NOMO-1 treated with dmso at 0.1 percent for 144 hours (cell line): ENCODE results near the gene FAT1.
"Not testable (repeated sequence)": the region's sequence is repeated elsewhere in the genome, so short reads cannot be mapped to it uniquely, and the experiment has no call there.

Experiments used
- DNase-seq: peaks from one replicate; lab custom pipeline; 2025; ENCODE audit not compliant: unreplicated experiment; lab: John Stamatoyannopoulos, UW

FAT1 gene

DNA sequence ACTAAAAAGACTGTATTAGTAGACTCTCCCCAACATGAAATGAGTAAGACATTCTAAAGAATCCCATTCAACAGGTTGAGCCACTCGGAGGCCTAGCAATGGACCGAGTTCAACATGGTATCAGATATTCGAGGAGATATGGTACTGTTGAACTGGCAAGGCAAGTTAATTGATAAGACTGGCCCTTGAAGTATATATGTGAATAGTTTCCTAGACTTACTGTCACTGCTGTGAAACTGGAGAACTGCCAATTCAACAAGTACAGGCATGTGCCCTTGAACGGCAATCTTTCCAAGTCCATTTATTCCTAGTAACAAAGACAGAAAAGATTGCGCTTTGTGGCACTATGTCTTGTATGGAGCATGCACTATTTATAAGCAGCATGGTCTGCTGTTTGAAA lies 24.4 kb downstream of the FAT1 start:
- DNase-seq: no peak

DNA sequence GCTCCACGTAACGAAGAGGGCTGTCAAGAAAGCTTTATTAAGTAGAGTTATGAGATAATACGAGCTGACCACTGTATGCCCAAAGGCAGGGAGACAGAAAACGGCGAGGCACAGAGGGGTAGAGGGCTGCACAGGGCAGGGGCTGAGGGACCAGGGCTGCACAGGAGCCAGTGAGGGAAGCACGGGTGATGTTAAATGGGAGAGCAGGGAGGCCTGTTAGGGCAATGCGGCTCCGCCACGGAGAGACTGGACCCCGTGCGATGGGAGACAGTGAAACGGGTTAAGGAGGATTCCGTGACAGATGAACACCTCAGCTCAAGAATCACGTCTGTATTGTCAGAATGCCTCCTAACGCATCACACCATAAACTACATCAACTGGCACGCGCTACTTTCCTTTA lies 25.1 kb downstream of the FAT1 start:
- no peak for DNase-seq

DNA sequence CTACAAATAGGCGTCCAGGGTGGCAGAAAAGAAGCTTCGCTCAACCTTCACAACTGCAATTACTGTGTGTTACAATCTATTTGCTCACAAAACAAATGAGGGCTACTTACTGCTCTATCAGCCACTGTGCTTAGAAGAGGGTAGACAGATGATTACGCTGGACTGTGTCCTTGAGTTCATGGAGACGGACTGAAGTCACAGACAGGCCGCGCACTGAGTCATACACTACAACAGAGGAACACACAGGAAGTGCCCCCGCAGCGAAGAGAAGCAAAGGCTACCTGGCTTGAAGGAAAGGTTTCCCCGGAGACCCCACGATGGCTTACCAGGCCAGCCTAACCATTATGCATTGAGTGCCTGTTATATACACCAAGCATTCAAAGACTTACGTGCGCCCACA lies 25.6 kb downstream of the FAT1 start:
- no peak for DNase-seq

DNA sequence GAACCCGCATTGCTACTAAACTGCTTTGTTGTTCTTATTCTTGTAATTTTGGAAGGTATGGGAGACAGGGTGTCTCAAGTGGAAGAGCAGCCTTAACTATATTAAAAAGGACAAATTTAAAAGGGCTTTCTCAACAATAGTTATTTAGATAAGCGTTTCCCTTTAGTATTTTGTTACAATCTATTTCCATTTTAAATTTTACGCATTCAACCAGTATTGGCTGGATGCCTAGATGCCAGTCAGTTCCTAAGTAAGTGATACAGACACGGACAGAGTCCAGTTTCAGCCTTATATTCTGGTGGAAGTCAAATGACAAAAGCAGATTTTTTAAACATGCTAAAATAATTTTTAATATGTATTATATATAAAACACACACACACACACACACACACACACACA lies 28.3 kb downstream of the FAT1 start:
- no peak for DNase-seq

DNA sequence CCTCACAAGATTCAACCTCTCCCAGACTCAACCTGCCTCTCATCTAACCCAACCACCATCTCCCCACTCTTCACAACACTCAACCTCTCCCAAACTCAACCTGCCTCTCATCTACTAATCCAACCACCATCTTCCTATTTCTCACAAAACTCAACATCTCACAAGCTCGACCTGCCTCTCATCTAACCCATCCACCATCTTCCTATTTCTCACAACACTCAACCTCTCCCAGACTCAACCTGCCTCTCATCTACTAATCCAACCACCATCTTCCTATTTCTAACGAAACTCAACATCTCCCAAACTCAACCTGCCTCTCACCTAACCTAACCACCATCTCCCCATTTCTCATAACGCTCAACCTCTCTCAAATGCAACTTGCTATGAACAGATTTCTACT lies 29.8 kb downstream of the FAT1 start:
- DNase-seq: no peak

DNA sequence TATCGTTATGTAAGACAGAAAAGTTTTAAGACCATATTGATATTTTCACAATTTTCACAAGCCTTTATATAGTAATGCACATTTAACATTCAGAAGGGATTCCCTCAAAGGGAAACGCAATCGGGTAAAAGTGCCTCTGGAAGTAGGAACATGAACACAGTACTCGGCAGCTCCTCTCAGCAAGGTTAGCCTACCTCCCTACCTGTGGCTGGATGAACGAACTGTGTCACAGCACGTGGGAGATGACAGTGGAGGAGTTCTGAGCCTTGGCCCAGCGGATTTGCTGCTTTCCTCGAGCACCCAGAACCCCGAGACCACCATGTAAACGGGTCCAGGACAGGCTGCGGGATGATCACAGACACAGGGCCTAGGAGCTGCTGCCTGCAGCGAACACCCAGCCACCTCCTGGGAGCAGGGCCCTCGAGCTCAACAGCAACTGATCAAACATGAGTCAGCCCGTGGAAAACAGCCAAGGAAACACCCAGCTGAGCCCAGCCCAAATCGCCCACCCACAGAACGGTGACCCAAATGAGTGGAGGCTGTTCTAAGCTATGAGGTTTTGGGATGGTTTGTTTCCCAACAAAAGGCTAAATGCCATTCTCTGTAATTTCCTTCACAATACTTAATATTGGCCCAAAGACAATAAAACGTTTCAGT lies 30.4 kb downstream of the FAT1 start:
- DNase-seq: no peak

DNA sequence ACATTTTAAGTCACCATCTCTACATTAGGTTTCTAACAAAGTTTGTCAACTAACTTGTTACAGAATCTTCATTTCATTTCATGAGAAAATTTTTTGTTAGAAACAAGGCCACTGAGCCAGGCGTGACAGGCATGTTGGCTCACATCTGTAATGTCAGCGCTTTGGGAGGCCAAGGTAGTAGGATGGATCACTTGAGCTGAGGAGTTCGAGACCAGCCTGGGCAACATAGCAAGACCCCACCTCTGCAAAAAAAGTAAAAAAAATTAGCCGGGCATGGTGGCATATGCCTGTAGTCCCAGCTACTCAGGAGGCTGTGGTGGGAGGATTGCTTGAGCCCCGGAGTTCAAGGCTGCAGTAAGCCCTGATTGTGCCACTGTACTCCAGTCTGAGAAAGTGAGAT lies 32.3 kb downstream of the FAT1 start:
- no peak for DNase-seq

DNA sequence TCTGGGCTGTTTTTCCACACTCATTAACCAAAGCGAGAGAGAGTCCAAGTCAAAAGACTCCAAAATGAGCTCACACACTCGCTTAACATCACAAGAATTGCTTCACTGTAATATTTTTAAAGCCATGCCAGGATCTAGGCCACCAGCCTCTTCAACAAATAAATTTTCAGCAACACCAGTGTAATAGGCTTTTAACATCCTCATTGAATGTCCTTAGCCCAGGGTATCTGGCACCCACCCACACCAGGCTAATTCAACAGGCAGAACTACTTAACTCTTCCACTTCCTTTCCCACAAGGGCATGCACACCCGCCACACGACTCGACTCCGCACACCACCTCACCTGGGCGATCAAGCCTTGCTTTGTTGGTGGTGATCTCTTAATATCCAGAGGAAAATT lies 34.2 kb downstream of the FAT1 start:
- DNase-seq: no peak

DNA sequence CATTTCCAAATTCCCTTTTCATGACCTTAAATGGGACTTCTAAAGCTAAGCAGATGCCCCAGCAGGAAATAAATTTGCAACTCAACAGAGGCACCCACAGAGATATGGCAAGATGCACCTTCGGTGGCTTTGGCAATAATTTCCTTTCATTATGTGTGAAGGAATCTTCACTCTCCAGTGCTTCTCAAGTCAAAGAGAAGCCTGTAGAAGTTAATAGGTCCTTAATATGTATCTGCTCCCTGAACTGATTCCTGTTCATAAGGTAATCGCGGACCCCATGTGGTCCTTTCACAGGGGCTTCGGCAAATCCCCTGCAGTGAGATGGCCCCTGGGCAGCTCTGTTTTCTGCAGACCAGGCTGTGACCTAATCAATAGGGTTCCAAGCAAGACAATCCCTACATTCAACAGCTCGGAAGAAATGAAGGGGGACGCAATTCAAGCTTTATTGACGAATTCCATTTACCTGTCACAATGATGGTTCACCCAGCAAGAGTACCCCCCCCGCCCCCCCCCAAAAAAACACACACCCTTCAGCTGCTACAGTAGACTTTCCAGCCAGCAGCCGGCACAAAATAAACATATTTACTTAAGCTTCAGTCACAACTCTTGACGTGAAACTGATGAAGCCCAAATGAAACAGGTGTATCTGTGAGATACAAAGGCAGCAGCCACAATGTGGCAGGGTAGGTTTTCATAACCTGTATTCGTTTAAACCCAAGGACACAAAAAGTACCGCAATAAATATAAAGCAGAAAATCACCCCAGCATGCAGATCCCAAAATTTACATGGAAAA lies 35.3 kb downstream of the FAT1 start:
- DNase-seq: no peak

DNA sequence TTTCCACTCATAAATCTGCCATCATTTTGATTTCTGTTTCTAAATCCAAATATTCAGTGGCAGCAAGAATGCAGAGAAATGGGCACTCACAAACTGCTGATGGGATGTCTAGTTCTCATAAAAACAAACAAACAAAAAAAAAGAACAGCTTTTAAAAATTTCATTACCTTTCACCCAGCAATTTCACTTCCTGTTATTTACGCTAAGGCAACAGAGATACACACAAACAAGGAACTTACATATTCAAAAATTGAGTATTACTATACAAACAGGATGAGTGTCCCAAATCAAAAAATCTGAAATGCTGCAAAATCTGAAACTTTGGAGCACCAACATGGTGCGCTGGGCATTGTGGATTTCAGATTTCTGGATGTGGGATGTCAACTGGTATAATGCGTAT lies 36.4 kb downstream of the FAT1 start:
- DNase-seq: no peak

DNA sequence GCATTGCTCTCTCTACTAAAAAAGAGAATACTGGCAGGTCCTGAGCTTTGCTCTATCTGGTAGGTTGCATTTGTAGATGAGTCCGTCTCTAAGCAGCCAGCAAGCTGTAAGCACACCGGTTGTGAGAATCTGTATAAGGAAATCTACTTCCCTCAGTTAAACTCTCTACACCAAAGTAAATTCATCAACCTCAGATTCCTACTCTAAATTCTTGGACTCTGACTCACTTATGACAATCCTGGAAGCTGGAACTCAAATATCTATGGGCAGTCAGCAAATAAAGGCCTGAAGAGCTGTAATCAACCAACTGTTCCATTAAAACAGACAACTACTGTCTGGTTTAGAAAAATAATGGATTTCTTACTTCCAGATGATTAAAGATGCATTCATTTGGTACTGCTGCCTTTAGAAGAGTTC lies 37.9 kb downstream of the FAT1 start:
- no peak for DNase-seq

DNA sequence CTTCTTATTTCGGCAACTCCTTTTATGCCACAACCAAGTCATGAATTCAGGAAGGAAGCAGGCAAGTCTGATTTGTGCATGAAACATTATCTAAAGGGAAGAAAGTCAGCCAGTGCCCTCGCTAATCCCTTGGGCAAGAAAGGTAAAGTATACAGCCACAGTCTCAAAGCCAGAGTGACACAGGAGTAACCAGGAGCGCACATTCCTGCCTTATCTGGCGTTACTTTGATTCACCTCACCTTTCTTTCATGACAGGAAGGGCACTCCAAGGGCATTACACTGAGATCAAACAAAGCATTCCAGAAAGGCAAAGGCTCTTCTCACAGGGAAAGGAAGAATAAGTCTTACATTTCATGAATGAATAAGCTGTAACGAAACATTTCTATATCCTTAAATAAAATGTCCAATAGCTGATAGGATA lies 38.8 kb downstream of the FAT1 start:
- DNase-seq: no peak

DNA sequence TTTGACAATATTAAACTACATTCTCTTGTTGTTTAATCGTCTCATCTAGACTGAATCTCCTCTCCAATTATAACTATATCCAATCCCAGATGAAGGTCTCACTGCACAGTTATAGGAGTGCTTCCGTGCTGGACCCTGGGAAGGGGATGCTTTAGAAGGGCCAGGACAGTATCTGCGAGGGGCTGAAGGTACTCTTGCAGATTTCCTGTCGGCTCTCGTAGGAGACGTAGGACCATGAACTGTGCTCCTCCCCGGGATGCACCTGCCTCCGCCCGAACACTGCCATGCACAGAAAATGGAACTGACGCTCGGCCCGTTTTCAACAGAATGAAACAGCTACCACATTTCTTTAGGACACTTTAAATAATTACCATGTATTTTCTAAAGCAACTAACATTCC lies 39.4 kb downstream of the FAT1 start:
- no peak for DNase-seq

DNA sequence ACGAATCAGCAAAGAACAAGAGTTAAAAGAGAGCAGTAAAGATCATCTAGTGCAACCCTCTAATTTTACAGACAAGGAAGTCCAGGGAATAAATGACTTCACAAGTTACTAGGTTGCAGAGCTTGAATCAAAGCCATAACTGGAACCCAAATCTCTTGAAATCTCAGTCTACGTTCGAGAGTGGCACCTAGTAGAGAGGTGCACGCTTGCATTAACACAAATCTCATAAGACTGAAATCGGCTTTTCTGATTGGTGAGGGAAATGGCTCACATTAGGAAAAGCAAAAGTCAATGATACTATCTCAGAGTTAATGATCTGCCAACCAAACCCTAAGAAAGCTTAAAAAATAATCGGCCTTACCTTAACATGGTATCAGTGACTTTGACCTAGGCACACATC lies 43.0 kb downstream of the FAT1 start:
- no peak for DNase-seq

DNA sequence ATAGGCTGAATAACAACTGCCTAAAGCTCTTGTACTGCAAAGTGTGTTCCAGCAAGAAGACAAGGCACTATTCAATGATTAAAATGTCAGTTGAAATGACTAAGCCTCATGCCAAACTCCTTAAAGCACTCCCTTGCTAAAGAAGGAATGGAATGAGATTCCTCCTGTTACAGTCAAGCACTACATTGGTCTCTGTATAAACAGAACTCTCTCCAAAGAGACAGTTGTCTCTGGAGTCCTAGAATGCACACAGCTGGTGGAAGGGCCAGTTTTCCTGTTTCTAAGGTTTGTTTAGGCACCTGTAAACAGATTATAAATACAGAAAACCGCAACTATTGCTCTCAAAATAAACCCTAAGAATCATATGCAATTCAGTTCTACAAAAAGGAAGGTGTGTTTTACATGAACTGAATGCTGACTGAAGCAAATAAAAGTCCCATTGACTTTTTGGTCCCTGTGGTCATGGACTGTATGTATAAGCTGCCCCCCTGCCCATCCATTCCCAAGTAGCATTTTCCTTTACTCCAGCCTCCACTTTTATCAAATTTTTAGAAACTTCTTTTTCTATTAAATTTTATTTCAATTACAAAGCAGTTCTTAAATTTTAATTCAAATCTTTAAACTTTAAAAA lies 47.0 kb downstream of the FAT1 start:
- DNase-seq: no peak

DNA sequence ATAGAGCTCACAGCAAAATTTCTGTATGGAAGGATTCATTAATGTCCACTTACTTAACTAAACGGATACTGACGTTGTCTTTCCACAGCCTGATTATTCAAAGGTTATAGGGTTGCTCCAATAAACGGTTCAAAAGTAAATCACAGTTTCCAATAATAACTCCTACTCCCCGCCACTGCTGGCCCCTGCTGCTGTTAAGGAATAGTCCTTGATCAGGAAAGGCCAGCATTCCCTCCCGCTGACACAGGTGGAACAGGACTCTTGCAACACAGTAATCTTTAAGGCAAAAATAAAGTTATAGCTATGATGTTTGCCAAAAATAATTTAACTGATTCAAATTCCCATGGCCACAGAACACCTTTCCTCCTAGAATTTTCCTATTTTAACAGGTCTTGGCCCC lies 53.9 kb downstream of the FAT1 start:
- DNase-seq: no peak

DNA sequence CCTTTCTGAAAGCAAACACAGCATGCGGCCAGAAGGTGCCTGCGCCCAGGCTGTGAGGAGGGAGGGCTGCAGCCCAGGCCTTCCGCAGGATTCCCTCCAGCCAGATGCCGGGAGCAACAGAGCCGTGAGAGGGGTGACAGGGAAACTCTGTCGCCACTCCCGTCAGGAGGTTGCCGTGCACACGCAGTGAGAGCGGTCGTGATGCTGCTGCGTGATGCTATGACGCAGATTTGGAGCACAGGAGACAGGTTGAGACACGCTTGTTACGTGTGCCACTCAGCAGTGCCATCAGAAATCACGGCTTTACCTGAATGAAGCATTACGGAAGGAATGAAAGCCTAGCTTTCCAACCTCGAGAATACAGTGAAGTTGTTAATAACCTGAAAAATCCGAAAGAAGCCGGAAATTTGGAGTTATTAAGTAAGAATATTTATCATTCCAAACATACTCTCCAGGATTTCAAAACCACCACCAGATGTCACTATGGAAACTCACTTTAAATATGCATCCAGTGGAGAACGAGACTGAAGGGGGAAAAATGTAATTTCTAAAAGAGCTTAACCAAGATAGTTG lies 54.4 kb downstream of the FAT1 start:
- no peak for DNase-seq

DNA sequence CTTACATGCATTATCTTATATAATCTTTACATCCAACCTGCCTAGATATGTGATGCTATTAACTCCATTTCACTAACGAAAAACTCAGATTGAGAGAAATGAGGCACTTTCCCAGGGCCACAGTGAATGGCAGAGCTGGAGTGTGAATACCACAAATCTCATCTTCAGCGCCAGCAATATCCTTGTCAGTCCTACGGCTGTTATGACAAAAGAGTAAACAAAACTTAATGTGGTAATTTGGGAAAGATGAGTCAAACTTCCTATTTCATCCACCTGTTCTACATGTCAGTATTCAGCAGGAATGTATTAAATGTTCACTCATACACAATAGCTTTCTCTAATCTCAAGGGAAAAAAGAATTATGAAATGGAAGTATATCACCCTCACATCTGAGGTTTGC lies 56.9 kb downstream of the FAT1 start:
- DNase-seq: no peak

DNA sequence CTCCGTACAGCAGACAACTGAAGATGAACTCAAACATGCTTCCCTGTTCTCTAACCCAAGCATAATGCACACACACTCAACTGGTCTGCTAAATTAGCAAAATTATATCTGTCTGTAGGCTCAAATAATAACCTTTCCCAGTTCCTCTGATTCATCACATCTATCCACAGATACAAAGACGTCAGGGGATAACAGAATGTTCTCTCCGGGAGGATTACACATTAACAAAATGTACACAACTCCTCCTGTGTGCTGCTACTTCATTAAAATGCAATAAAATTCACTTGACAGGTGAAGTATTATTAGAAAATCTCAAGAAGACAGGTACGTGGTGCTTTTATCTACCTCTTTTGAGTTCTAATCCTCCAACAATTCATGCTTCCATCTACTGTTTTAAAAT lies 57.4 kb downstream of the FAT1 start:
- DNase-seq: no peak

DNA sequence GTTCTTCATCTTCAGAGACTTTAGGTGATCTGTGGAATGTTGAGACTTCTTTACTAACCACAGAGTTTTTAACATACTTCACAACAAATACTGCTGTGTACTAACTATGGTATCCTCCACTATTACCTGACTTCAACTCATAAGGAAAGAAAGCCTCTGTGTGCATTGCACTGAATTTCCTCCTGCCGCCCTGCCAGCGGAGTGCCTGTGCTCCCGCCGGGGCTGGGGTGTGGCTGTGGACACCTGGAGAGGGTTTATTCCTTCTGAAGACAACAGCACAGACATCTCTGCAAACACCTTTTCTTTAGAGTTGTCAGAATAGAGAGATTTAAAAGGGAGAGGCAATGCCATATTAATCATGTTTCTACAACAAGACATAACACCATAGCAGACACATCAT lies 63.3 kb downstream of the FAT1 start:
- no peak for DNase-seq

DNA sequence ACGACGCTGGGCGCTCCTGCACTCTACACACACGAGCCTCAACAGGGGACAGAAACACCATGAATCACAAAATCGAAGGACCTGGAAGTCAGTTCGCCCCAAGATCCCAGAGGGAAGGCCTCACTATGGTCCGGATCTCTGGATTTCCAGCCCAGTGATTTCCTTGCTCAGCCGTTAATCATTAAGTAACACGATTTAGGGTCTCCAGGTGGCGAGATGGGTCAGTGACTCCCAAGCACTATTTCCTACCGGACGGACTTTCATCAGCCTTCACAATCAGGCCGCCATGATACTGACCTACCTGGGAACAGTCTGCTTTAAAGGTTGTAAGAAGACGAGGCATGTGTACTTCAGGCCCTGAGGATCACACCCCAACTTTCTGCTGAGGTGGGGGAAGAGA lies 63.7 kb downstream of the FAT1 start:
- DNase-seq: no peak

DNA sequence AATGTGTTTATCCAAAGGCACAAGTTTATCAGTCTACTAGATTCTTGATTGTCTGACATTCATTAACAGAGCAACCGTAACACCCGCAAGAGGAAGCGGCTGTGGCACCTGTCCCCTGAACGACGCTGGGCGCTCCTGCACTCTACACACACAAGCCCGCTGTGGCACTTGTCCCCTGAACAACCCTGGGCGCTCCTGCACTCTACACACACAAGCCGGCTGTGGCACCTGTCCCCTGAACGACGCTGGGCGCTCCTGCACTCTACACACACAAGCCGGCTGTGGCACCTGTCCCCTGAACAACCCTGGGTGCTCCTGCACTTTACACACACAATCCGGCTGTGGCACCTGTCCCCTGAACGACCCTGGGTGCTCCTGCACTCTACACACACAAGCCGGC lies 64.2 kb downstream of the FAT1 start:
- not testable (repeated sequence) for DNase-seq
